Activated naive CD4-positive, alpha-beta T cell treated with anti-CD3 and anti-CD28 coated beads, Interleukin-2, amount 50 U/mL, for 24 hours (primary cell): ENCODE data around the gene MEGF8.
"Not testable (repeated sequence)": the region's sequence is repeated elsewhere in the genome, so short reads cannot be mapped to it uniquely, and the experiment has no call there.

Experiments
- H3K27ac Mint-ChIP-seq: one replicate; pipeline ENCODE4 v1.8.0; 2021; ENCODE audit warnings: mild to moderate bottlenecking, mixed read lengths
- H3K27me3 Mint-ChIP-seq: one replicate; pipeline ENCODE4 v1.8.0; 2021; ENCODE audit warnings: mixed read lengths
- H3K36me3 Mint-ChIP-seq: one replicate; pipeline ENCODE4 v1.8.0; 2021; ENCODE audit warnings: mixed read lengths
- H3K4me1 Mint-ChIP-seq: one replicate; pipeline ENCODE4 v1.8.0; 2021; ENCODE audit warnings: mixed read lengths
- H3K4me3 Mint-ChIP-seq: one replicate; pipeline ENCODE4 v1.8.0; 2021; ENCODE audit warnings: mild to moderate bottlenecking, mixed read lengths
- H3K9me3 Mint-ChIP-seq: one replicate; pipeline ENCODE4 v1.8.0; 2021; ENCODE audit warnings: mixed read lengths

The MEGF8 gene

DNA sequence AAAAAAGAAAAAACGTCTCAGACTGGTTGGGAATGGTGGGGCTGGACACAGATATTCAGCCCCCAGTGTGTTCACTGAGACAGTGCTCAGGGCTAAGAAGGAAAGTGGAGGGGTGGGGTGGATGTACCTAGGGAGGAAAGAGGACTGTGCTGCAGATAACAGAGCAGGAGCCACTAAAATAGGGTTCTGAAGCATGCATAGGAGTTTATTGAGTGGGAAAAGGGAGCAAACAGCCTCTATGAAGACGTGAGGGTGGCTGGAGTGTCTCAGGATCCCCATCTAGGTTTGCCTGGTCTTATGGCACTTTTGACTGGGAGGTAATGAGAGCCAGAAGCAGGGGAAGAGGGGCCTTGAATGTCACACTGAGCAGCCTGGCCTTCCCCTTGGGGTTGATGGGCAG is 3.4 kb downstream of the MEGF8 start:
- H3K27me3 Mint-ChIP-seq = peaks cover 7% of the 10 kb centered on the region
- H3K27ac Mint-ChIP-seq = no peak overlapping the region
- H3K36me3 Mint-ChIP-seq = no peaks in the 10 kb centered on the region
- H3K4me3 Mint-ChIP-seq = no peak overlapping the region
- peaks cover 23% of the 10 kb centered on the region for H3K4me1 Mint-ChIP-seq
- H3K9me3 Mint-ChIP-seq = no peaks in the 10 kb centered on the region

DNA sequence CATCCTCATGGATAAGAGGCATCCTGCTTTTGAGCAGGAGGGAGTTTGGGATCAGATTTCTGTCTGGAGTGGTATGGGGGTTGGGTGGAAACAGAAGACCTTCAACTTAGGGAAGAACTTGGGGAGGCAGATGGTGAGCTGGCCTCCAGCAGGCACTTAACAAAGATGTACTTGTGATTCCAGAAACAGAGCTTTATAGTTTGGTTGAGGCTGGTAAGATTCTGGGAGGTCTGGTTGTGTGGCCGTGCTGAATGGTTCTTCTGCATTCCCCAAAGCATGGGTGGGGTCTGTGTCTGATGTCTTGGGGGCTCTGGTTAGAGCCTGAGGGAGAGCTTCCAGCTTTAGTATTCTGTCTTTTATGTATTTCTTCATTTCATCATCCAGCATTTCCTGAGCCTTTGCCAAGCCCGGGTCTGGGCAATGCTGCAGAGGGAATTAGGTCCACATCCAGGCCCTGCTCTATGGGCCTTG is 4.8 kb downstream of the MEGF8 start:
- no peaks in the 10 kb centered on the region for H3K36me3 Mint-ChIP-seq
- no peaks in the 10 kb centered on the region for H3K27me3 Mint-ChIP-seq
- no peak overlapping the region for H3K27ac Mint-ChIP-seq
- H3K9me3 Mint-ChIP-seq = no peaks in the 10 kb centered on the region
- H3K4me3 Mint-ChIP-seq = no peak overlapping the region
- peaks cover 16% of the 10 kb centered on the region for H3K4me1 Mint-ChIP-seq

DNA sequence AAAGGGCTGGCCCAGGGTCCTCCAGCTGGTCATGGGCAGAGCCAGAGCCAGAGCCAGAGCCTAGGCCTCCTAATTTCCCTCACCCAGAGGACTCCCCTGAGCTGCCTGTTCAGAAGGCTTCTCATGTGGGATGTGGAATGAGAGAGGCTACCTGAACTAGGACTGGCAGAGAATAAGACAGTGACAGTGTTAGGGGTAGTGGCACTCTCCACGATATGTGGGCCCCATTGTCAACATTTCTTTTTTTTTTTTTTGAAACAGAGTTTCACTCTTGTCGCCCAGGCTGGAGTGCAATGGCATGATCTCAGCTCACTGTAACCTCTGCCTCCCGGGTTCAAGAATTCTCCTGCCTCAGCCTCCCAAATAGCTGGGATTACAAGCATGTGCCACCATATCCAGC is 5.9 kb downstream of the MEGF8 start:
- H3K9me3 Mint-ChIP-seq, H3K36me3 Mint-ChIP-seq, H3K27ac Mint-ChIP-seq, H3K27me3 Mint-ChIP-seq, H3K4me3 Mint-ChIP-seq: not testable (repeated sequence)
- peaks cover 16% of the 10 kb centered on the region for H3K4me1 Mint-ChIP-seq

DNA sequence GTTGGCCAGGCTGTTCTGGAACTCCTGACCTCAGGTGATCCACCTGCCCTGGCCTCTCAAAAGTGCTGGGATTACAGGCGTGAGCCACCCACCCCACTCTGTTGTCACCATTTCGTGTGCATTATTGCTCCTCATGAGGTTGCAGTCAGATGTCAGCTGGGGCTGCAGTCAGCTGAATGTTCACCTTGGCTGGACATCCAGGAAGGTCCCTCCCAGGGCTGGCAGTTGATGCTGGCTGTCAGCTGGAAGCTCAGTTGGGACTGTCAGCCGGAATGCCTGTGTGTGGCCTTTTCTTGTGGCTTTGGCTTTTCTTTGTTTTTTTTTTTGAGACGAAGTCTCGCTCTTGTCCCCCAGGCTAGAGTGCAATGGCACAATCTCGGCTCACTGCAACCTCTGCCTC is 6.6 kb downstream of the MEGF8 start:
- Mint-ChIP-seq H3K4me1 (peaks cover 10% of the 10 kb centered on the region), H3K9me3 (no peaks in the 10 kb centered on the region), H3K36me3 (no peaks in the 10 kb centered on the region), H3K4me3 (no peak overlapping the region), H3K27ac (no peak overlapping the region), H3K27me3 (no peaks in the 10 kb centered on the region)

DNA sequence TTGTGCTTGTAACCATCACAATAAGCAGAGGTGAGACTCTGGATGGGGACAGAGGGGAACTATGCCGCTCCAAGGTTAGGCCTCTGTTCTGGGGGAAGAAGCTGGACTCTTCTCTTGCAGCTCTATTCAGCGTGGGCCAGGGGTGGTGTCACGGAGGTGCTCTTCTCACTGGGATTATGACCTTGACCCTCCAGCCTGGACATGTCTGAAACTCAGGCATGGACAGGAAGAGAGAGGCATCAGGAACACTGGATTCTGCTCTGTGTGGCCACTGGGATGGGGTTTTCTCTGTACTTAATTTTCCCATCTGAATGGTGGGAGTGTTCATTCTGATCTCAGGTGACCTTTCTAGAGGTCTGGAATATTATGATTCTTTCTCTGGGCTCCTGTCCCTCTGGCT is 7.6 kb downstream of the MEGF8 start:
- H3K36me3 Mint-ChIP-seq = no peaks in the 10 kb centered on the region
- no peaks in the 10 kb centered on the region for H3K27me3 Mint-ChIP-seq
- no peak overlapping the region for H3K4me3 Mint-ChIP-seq
- H3K9me3 Mint-ChIP-seq = no peaks in the 10 kb centered on the region
- peaks cover 3% of the 10 kb centered on the region for H3K4me1 Mint-ChIP-seq
- H3K27ac Mint-ChIP-seq = no peak overlapping the region

DNA sequence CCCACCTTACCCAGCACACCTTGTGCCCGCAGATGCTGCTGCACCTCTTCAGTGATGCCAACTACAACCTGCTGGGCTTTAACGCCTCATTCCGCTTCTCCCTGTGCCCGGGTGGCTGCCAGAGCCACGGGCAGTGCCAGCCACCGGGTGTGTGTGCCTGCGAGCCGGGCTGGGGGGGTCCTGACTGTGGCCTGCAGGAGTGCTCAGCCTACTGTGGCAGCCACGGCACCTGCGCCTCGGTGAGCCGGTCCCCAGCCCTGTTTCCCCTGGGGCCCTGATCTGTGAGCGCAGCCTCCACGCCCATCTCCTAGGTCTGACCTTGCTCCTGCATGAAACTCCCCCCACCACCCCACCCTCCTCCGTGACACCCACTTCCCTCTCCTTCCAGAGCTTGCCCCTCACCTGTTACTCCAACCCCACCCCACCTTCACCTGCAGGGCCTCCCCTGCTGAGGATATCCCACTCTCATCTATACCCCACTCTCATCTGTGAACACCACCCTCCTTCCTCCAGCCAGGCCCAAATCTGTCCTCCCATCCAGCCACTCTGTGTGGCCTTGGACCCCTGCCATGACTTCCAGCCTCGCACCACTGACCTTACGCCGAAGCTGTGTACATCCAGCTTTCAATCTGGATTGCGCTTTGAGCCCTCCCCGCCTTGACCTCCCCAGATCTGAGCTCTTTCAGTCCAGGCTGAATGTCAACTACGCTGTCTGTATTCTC is 8.7 kb downstream of the MEGF8 start:
- Mint-ChIP-seq H3K4me3 (no peak overlapping the region), H3K9me3 (no peaks in the 10 kb centered on the region), H3K36me3 (peaks cover 2% of the 10 kb centered on the region), H3K27me3 (no peaks in the 10 kb centered on the region), H3K4me1 (no peaks in the 10 kb centered on the region), H3K27ac (no peak overlapping the region)

DNA sequence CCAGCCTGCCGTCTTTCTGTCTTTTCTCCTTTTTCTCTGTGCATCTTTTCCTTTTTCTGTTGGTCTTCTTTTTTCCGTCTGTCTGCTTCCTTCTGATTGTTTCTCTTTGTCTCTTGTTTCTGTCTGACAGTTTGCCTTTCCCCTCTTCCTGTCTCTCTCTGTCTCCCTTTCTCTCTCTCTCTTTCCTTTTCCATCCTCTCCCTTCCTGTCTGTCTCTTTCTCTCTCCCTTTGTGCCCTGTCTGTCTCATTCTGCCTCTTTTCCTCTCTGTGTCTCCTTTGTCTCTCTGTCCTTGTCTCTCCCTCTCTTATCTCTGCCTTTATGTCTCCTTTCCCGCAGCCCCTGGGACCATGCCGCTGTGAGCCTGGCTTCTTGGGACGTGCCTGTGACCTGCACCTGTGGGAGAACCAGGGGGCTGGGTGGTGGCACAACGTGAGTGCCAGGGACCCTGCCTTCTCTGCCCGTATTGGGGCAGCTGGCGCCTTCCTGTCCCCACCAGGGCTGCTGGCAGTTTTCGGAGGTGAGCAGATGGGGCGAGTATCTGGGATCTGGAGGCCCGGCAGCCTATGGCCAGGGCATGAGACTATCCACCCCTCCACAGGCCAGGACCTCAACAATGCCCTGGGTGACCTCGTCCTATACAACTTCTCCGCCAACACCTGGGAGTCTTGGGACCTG is 9.4 kb downstream of the MEGF8 start:
- Mint-ChIP-seq H3K9me3 (no peaks in the 10 kb centered on the region), H3K27ac (no peak overlapping the region), H3K36me3 (peaks cover 2% of the 10 kb centered on the region), H3K4me1 (no peaks in the 10 kb centered on the region), H3K27me3 (no peaks in the 10 kb centered on the region), H3K4me3 (no peak overlapping the region)

DNA sequence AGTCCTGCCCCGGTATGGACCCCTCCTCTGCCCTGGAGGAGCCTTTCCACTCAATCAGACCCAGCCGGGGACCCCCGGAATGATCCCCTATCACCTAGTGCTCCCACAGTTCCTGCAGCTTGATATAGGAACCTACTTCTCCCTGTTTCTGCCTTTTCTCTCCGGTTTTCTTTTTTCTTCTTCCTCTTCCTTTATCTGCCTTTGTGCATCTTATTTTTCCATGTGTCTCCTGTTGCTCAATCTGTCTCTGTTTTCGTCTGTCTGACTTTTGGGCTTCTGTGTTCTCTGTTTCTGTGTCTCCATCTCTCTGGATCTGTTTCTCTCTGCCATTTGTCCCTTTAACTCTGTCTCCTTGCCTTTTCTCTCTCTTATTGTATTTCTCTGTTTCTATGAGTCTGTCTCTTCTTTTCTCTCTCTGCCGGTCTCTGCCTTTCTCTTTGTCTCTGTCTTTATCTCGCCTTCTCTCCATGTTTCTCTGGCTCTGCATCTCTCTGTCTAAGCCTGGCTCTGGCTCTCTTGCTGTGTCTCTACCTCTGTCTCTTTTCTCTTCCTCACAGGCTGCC is 10.0 kb downstream of the MEGF8 start:
- Mint-ChIP-seq H3K27me3 (no peaks in the 10 kb centered on the region), H3K36me3 (peaks cover 2% of the 10 kb centered on the region), H3K4me1 (no peaks in the 10 kb centered on the region), H3K27ac (no peak overlapping the region), H3K9me3 (no peaks in the 10 kb centered on the region), H3K4me3 (no peak overlapping the region)

DNA sequence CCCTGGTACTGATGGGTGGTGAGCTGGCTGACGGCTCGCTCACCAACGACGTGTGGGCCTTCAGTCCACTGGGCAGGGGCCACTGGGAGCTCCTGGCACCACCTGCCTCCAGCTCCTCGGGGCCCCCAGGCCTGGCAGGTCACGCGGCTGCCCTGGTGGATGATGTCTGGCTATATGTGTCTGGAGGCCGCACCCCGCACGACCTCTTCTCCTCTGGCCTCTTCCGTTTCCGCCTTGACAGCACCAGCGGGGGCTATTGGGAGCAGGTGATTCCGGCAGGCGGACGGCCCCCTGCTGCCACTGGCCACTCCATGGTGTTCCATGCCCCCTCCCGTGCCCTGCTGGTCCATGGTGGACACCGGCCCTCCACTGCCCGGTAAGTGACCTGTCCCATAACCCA is 10.5 kb downstream of the MEGF8 start:
- Mint-ChIP-seq H3K4me3 (no peak overlapping the region), H3K4me1 (no peaks in the 10 kb centered on the region), H3K27me3 (no peaks in the 10 kb centered on the region), H3K9me3 (no peaks in the 10 kb centered on the region), H3K27ac (no peak overlapping the region), H3K36me3 (peaks cover 2% of the 10 kb centered on the region)

DNA sequence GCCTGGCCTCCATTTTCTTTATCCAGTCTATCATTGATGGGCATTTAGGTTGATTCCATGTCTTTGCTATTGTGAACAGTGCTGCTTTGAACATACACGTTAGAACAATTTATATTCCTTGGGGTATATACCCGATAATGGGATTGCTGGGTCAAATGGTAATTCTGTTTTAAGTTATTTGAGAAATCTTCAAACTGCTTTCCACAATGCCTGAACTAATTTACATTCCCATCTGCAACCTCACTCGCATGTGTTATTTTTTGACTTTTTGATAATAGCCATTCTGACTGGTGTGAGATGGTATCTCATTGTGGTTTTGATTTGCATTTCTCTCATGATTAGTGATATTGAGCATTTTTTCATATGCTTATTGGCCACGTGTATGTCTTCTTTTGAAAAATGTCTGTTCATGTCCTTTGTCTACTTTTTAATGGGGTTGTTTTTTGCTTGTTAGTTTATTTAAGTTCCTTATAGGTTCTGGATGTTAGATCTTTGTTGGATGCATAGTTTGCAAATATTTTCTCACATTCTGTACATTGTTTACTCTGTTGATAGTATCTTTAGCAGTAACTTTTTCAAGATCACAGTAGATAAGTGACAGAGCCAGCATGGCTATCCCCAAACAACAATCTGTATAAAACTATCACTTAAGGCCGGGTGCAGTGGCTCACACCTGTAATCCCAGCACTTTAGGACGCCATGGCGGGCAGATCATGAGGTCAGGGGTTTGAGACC is 13.9 kb downstream of the MEGF8 start:
- not testable (repeated sequence) for H3K4me3 Mint-ChIP-seq, H3K9me3 Mint-ChIP-seq, H3K4me1 Mint-ChIP-seq, H3K36me3 Mint-ChIP-seq, H3K27ac Mint-ChIP-seq, H3K27me3 Mint-ChIP-seq

DNA sequence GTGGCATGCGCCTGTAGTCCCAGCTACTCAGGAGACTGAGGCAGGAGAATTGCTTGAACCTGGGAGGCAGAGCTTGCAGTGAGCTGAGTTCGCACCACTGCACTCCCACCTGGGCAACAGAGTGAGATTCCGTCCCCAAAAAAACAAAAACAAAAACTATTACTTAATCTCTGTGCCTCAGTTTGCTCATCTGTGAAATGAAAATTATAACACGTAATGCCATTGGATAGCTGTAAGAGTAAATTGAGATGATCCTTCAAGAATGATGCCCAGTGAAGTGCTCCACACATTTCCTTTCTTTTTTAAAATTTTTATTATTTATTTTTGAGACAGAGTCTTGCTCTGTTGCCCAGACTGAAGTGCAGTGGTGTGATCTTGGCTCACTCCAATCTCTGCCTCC is 14.5 kb downstream of the MEGF8 start:
- H3K36me3 Mint-ChIP-seq, H3K9me3 Mint-ChIP-seq, H3K27me3 Mint-ChIP-seq, H3K4me3 Mint-ChIP-seq, H3K27ac Mint-ChIP-seq, H3K4me1 Mint-ChIP-seq: not testable (repeated sequence)

DNA sequence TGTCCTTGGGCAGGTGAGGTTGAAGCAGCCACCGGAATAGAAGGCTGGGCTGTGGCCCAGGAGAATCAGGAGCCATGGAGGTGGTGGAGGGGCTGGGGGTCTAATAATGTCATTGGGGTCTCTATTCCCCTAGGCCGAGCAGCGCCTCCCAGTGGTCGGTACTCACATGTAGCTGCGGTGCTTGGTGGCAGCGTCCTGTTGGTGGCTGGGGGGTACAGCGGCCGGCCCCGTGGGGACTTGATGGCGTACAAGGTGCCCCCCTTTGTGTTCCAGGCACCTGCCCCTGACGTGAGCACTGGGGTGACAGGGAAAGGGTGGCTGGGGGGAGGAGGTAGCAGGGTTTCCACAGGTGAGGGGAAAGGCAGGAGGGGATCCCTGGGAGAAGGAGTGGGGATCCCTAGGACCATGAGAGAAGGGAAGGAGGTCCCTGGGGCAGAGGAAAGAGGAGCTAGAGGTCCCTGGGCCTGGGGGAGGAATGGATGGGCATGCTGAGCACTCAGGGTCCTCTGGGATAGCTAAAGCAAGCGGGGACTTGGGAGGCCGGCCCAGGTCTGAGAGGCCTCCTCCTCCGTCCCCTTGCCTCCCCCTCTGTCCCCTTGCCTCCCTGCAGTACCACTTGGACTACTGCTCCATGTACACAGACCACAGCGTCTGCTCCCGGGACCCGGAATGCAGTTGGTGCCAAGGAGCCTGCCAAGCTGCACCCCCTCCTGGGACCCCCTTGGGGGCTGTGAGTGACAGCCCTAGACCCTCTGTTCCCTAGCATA is 18.1 kb downstream of the MEGF8 start:
- Mint-ChIP-seq H3K36me3 (peaks cover 7% of the 10 kb centered on the region), H3K4me3 (no peak overlapping the region), H3K27me3 (no peaks in the 10 kb centered on the region), H3K27ac (no peak overlapping the region), H3K4me1 (no peaks in the 10 kb centered on the region), H3K9me3 (no peaks in the 10 kb centered on the region)

DNA sequence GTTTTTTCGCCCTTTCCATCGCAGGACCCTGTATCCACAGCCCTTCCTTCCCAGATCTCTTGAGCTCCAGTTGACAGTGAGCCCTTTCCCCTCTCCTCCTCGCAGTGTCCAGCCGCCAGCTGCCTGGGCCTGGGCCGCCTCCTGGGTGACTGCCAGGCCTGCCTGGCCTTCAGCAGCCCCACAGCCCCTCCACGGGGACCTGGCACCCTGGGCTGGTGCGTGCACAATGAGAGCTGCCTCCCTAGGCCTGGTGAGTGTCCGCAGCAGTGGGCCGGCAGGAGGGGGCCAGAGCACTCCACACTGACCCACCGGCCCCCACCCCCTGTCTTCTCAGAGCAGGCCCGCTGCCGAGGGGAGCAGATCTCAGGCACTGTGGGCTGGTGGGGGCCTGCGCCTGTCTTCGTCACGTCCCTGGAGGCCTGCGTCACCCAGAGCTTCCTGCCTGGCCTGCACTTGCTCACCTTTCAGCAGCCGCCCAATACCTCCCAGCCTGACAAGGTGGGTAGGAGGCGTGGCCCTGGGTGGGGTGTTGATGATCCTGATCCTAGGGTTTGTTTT is 19.0 kb downstream of the MEGF8 start:
- H3K27ac Mint-ChIP-seq = no peak overlapping the region
- no peaks in the 10 kb centered on the region for H3K27me3 Mint-ChIP-seq
- H3K4me1 Mint-ChIP-seq = no peaks in the 10 kb centered on the region
- H3K36me3 Mint-ChIP-seq = peaks cover 7% of the 10 kb centered on the region
- no peak overlapping the region for H3K4me3 Mint-ChIP-seq
- H3K9me3 Mint-ChIP-seq = no peaks in the 10 kb centered on the region

DNA sequence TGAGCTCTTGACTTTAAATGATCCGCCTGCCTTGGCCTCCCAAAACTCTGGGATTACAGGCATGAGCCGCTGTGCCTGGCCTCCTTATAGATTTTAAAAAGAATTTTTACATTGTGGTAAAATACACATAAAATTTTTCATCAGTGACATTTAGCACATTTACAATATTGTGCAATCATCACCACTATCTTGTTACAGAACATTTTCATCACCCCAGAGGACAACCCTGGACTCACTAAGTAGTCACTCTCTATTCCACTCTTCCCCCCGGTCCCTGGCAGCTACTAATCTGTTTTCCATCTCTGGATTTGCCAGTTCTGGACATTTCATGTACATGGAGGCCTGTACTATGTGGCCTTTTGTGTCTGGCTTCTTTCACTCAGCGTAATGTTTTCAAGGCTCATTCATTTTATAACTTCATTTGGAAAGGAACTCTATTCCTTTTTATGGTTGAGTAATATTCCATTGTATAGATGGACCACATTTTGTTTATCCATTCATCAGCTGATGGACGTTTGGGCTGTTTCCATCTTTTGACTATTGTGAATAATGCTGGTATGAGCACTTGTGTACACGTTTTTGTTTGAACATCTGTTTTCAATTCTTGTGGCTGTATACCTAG is 19.9 kb downstream of the MEGF8 start:
- H3K27me3 Mint-ChIP-seq = no peaks in the 10 kb centered on the region
- H3K9me3 Mint-ChIP-seq = no peaks in the 10 kb centered on the region
- no peak overlapping the region for H3K27ac Mint-ChIP-seq
- H3K36me3 Mint-ChIP-seq = peaks cover 7% of the 10 kb centered on the region
- H3K4me3 Mint-ChIP-seq = no peak overlapping the region
- no peaks in the 10 kb centered on the region for H3K4me1 Mint-ChIP-seq

DNA sequence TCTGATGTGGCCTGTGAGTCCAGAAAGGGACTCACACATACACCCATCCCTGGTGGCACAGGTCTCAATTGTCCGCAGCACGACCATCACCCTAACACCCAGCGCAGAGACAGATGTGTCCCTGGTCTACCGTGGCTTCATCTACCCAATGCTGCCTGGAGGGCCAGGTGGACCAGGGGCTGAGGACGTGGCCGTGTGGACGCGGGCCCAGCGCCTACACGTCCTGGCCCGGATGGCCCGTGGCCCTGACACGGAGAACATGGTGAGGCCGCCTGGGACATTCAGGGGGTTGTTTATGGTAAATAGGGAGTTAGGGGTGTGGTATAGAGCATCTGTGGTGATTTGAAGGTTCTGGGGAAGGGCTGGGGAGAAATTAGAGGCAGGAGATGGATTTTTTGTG is 22.8 kb downstream of the MEGF8 start:
- Mint-ChIP-seq H3K27ac (no peak overlapping the region), H3K36me3 (peaks cover 10% of the 10 kb centered on the region), H3K4me3 (no peak overlapping the region), H3K27me3 (no peaks in the 10 kb centered on the region), H3K9me3 (no peaks in the 10 kb centered on the region), H3K4me1 (no peaks in the 10 kb centered on the region)
